Sigmoid colon (tissue), 7 donors: ENCODE data around the gene HTT-AS. TPM values are rescaled to one million over a fixed set of nuclear protein-coding genes. Genes with fewer than 3 reads are reported as not detected.

Experiments used
- DNase-seq: peaks from one replicate; pipeline ENCODE4 v3.0.0-alpha.2; 2019
- H3K27ac ChIP-seq, 4 donors: fragments of 200-600 bp; sonication (generic); one replicate each; pipeline ENCODE4 v1.5.1; 2016 to 2019; ENCODE audit warnings: mild to moderate bottlenecking in 1 of 4
- H3K27me3 ChIP-seq, 3 donors: fragments of 200-600 bp; sonication (generic); one replicate each; pipeline ENCODE4 v1.5.1; 2019; ENCODE audit warnings: mild to moderate bottlenecking in 1 of 3
- H3K36me3 ChIP-seq, 4 donors: fragments of 200-600 bp; sonication (generic); one replicate each; pipeline ENCODE4 v1.5.1; 2016 to 2019
- H3K4me1 ChIP-seq, 4 donors: fragments of 200-600 bp; sonication (generic); one replicate each; pipeline ENCODE4 v1.5.1; 2017 to 2019
- H3K4me3 ChIP-seq, 4 donors: fragments of 200-600 bp; sonication (generic); one replicate each; pipeline ENCODE4 v1.5.1; 2017 to 2019; ENCODE audit warnings: mild to moderate bottlenecking in 2 of 4, moderate library complexity in 1 of 4
- H3K9me3 ChIP-seq, 4 donors: fragments of 200-600 bp in 3 of 4; sonication (generic) in 3 of 4; one replicate each; pipeline versions ENCODE4 v1.5.1 to v1.6.1; 2013 to 2019
- CTCF ChIP-seq, 4 experiments: fragments of 450-650 bp in 3 of 4; fragments of 200-600 bp in 1 of 4; IDR thresholded peaks; one replicate each; pipeline ENCODE4 v1.5.1; 2016 to 2019; ENCODE audit warnings: antibody characterized with exemption in 4 of 4, mild to moderate bottlenecking in 3 of 4, moderate library complexity in 2 of 4
- EP300 ChIP-seq, 4 donors: sonication (generic); formaldehyde crosslinking; IDR thresholded peaks; one replicate each; pipeline ENCODE4 v1.6.1; 2017; ENCODE audit warnings: antibody characterized with exemption in 4 of 4
- POLR2A ChIP-seq, 2 donors: fragments of 450-650 bp; IDR thresholded peaks; one replicate each; pipeline ENCODE4 v1.6.1; 2016; ENCODE audit warnings: antibody characterized with exemption in 2 of 2, mild to moderate bottlenecking in 2 of 2, moderate library complexity in 2 of 2
- POLR2AphosphoS5 ChIP-seq, 4 donors: sonication (generic); formaldehyde crosslinking; IDR thresholded peaks; one replicate each; pipeline ENCODE4 v1.6.1; 2017; ENCODE audit warnings: antibody characterized with exemption in 4 of 4
- WGBS, 2 donors: extraction: QIAGEN DNeasy Blood & Tissue Kit; methylation state at CpG; one replicate each; pipeline ENCODE4 v1.1.7; 2013; 5-methylcytosine and 5-hydroxymethylcytosine counted together
- intact Hi-C: fragments of 100-400 bp; cut with DNase I; formaldehyde crosslinking; loops from one replicate; pipeline ENCODE4 v1.15.1; 2023
- polyA plus RNA-seq, 3 donors: library from polyadenylated mRNA; stranded (reverse); fragments of 200-250 nt; gene quantifications; one replicate each; pipeline ENCODE4 v1.2.3, GENCODE V29; 2013
- total RNA-seq, 4 donors: library from RNA; depleted of rRNA; stranded (reverse); fragments of >200 nt; gene quantifications; one replicate each; pipeline ENCODE4 v1.1.0, GENCODE V29; 2016
- donor health status: healthy with polysubstance abuse.
- donor health status: Bipolar disorder and iron deficiency.
- donor health status: healthy.

Gene HTT-AS
- total and polyA plus RNA-seq, 7 donors: not detected

- Histone ChIP-seq H3K27ac (peak overlapping the region in 3 of 4 donors; percentile 75 to 86 (median 78)), H3K4me1 (peaks cover 0 to 58% (median 43%) of the 10 kb centered on the region in 4 donors), H3K9me3 (no peaks in the 10 kb centered on the region), H3K36me3 (peaks cover 9 to 23% (median 10%) of the 10 kb centered on the region in 4 donors), H3K27me3 (no peaks in the 10 kb centered on the region), H3K4me3 (no peak overlapping the region)
- no peak for TF ChIP-seq POLR2A (IDR thresholded peaks at IDR 0.05)
- no peak for TF ChIP-seq EP300 (IDR thresholded peaks at IDR 0.05)
- TF ChIP-seq CTCF (IDR thresholded peaks at IDR 0.05): no peak
- WGBS, 2 donors: 95 to 96% methylated on average over 9 of the region's 9 CpGs
- DNase-seq: no peak
- intact Hi-C loops: loop anchor here (5.0 kb wide), 1 partner anchor 171 kb away; the partner anchor contains the start of gene RGS12
These were observed 46.8 kb upstream of the HTT-AS start for GRCh38 chr4:3121110-3121509.

- peaks cover 0 to 56% (median 45%) of the 10 kb centered on the region in 4 donors for H3K4me1 ChIP-seq
- peak overlapping the region in 3 of 4 donors; percentile 4 to 37 (median 19) for H3K27ac ChIP-seq
- intact Hi-C loops: no loop called here
- no peak for DNase-seq
- H3K9me3 ChIP-seq: no peaks in the 10 kb centered on the region
- TF ChIP-seq POLR2A (IDR thresholded peaks at IDR 0.05) (no peak), POLR2AphosphoS5 (IDR thresholded peaks at IDR 0.05) (no peak), CTCF (IDR thresholded peaks at IDR 0.05) (no peak), EP300 (IDR thresholded peaks at IDR 0.05) (no peak)
- H3K27me3 ChIP-seq: no peaks in the 10 kb centered on the region
- WGBS, 2 donors: 78 to 83% methylated on average over 2 of the region's 2 CpGs
- peaks cover 14 to 40% (median 16%) of the 10 kb centered on the region in 4 donors for H3K36me3 ChIP-seq
- H3K4me3 ChIP-seq: no peak overlapping the region
These were observed 45.1 kb upstream of the HTT-AS start for GRCh38 chr4:3119464-3119863.

GRCh38 chr4:3118312-3118711 lies 44.0 kb upstream of the HTT-AS start:
- DNase-seq: no peak
- intact Hi-C loops: no loop called here
- Histone ChIP-seq H3K27me3 (no peaks in the 10 kb centered on the region), H3K4me3 (no peak overlapping the region), H3K4me1 (peaks cover 0 to 45% (median 38%) of the 10 kb centered on the region in 4 donors), H3K9me3 (no peaks in the 10 kb centered on the region), H3K27ac (no peak overlapping the region), H3K36me3 (peaks cover 14 to 47% (median 16%) of the 10 kb centered on the region in 4 donors)
- WGBS, 2 donors: 89 to 91% methylated on average over 8 of the region's 8 CpGs
- no peak for TF ChIP-seq POLR2AphosphoS5 (IDR thresholded peaks at IDR 0.05)
- TF ChIP-seq EP300 (IDR thresholded peaks at IDR 0.05): no peak

- H3K36me3 ChIP-seq: peaks cover 14 to 61% (median 16%) of the 10 kb centered on the region in 4 donors
These were observed 42.6 kb upstream of the HTT-AS start for GRCh38 chr4:3116955-3117354.

More at GRCh38 chr4:3116955-3117354, 42.6 kb upstream of the HTT-AS start:
- no peaks in the 10 kb centered on the region for H3K27me3 ChIP-seq
- 84 to 90% methylated on average over 2 of the region's 2 CpGs for WGBS, 2 donors
- H3K9me3 ChIP-seq: no peaks in the 10 kb centered on the region
- no peak for DNase-seq
- H3K4me1 ChIP-seq: peaks cover 0 to 31% (median 24%) of the 10 kb centered on the region in 4 donors
- no peak for TF ChIP-seq EP300 (IDR thresholded peaks at IDR 0.05)
- TF ChIP-seq POLR2AphosphoS5 (IDR thresholded peaks at IDR 0.05): no peak
- no peak for TF ChIP-seq CTCF (IDR thresholded peaks at IDR 0.05)
- TF ChIP-seq POLR2A (IDR thresholded peaks at IDR 0.05): no peak
- no peak overlapping the region for H3K4me3 ChIP-seq
- intact Hi-C loops: no loop called here
- peak overlapping the region in 2 of 4 donors; percentile 1 to 72 for H3K27ac ChIP-seq
